ENCODE measurements around the gene POU2AF3. TPM values are rescaled to one million over a fixed set of nuclear protein-coding genes. Genes with fewer than 3 reads are reported as not detected.
A peak's percentile ranks its signal among the peaks of the same experiment; 100 is the strongest.

Gene POU2AF3
- total RNA-seq, 1 experiment from 2014 or later, result 2.7 TPM

DNA sequence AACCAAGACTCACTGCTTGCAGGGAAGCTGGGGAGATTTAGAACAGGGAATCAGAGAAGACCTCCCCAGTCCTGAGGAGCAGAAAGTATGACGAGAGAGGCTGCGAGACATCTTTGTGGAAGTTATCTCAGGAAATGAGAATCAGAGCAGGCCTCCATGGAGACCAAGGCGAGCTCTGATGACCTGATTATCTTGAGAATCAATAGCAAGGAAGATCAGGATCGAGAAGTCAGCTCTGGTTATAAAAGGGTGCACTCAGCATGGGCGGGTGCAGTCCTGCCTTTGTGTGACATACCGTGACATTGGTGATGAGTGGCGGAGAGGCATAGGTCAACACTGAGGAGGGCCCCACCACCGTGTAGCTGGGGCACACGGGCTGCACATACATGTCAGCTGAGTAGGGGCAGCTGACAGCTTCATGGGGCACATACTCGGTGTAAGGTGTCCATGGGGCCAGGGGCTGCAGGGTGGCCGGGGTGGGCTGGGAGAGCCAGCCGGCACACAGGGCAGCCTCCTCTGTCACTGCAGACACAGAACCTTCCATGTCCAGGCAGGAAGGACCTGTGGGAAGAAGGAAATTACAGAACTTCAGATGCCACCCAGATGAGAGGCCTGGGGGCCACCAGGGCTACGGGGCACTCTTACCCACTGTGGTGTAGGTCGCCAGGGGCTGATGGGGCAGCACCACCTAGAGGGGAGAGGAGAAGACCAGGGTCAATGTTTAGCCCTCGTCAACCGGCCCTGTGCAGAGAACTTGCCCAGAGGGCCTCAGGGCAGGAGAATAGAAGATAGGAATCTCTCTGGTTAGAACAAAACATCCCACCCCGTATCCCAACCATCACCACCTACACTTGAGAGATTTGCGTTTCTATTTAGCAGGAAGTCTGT, 59.0 kb downstream of the POU2AF3 start:
- no peaks in the 10 kb centered on the region for H3K4me1 Mint-ChIP-seq
- TF ChIP-seq ELF4 (CRISPR knock-in tag; IDR thresholded peaks at IDR 0.05; ENCODE audit: low read depth) (no peak), ZNF416 (CRISPR knock-in tag; IDR thresholded peaks at IDR 0.05) (no peak), ZNF671 (CRISPR knock-in tag; IDR thresholded peaks at IDR 0.05) (no peak), ZNF425 (CRISPR knock-in tag; conservative IDR thresholded peaks at IDR 0.05) (no peak), RELA (CRISPR knock-in tag; IDR thresholded peaks at IDR 0.05; ENCODE audit: borderline replicate concordance) (no peak), JUN (CRISPR knock-in tag; IDR thresholded peaks at IDR 0.05) (no peak), SMAD4 (CRISPR knock-in tag; IDR thresholded peaks at IDR 0.05) (no peak), ZNF138 (CRISPR knock-in tag; conservative IDR thresholded peaks at IDR 0.05) (no peak), ATF6 (CRISPR knock-in tag; IDR thresholded peaks at IDR 0.05) (no peak), ZNF219 (CRISPR knock-in tag; IDR thresholded peaks at IDR 0.05; ENCODE audit: borderline replicate concordance) (no peak)
- TF ChIP-seq, protein P1, sequence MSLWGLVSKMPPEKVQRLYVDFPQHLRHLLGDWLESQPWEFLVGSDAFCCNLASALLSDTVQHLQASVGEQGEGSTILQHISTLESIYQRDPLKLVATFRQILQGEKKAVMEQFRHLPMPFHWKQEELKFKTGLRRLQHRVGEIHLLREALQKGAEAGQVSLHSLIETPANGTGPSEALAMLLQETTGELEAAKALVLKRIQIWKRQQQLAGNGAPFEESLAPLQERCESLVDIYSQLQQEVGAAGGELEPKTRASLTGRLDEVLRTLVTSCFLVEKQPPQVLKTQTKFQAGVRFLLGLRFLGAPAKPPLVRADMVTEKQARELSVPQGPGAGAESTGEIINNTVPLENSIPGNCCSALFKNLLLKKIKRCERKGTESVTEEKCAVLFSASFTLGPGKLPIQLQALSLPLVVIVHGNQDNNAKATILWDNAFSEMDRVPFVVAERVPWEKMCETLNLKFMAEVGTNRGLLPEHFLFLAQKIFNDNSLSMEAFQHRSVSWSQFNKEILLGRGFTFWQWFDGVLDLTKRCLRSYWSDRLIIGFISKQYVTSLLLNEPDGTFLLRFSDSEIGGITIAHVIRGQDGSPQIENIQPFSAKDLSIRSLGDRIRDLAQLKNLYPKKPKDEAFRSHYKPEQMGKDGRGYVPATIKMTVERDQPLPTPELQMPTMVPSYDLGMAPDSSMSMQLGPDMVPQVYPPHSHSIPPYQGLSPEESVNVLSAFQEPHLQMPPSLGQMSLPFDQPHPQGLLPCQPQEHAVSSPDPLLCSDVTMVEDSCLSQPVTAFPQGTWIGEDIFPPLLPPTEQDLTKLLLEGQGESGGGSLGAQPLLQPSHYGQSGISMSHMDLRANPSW (CRISPR knock-in tag; conservative IDR thresholded peaks at IDR 0.05; ENCODE audit: low read depth), result no peak
- no peaks in the 10 kb centered on the region for H3K9me3 Mint-ChIP-seq
- H3K27me3 Mint-ChIP-seq (ENCODE audit: low read depth), result no peaks in the 10 kb centered on the region; the same call in 1 of the 2 replicates
- POLR2A ChIA-PET, result no interaction called here
- CTCF ChIA-PET, result no interaction called here
- no peak overlapping the region for H3K4me3 Mint-ChIP-seq
- DNase-seq (ENCODE audit: low spot score) (no peak), ATAC-seq (peak; percentile 61)
- no peaks in the 10 kb centered on the region for H3K36me3 Mint-ChIP-seq
- H3K27ac Mint-ChIP-seq, result no peak overlapping the region

Small RNA genes lying within 50 kb of the gene (microRNA-seq; reads per million reads assigned to microRNA genes)
- not detected for gene MIR4491 (ENCODE audit: borderline number of aligned reads)

Other genes with a start within 250 kb of the POU2AF3 start
- gene POU2AF2, start 52.8 kb upstream of the POU2AF3 start, total RNA-seq (2021), result not detected in 3 replicates
- gene POU2AF1, start 80.7 kb downstream of the POU2AF3 start, total RNA-seq (2021), result 0.07 to 0.27 TPM (median 0.22 TPM) in 3 replicates
- gene BTG4, start 213.8 kb downstream of the POU2AF3 start, total RNA-seq (2021), result 0.18 TPM in 1 of 3 replicates, not detected in the others
- gene HOATZ, start 216.2 kb downstream of the POU2AF3 start, total RNA-seq (2021), result not detected in 3 replicates
- 3.0 to 3.7 TPM (median 3.6 TPM) in 3 replicates for gene LAYN, start 242.2 kb downstream of the POU2AF3 start, total RNA-seq (2021)

All from WTC11 (cell line).